IMR-90 (cell line): ENCODE results near the gene DNAJA1. TPM values are rescaled to one million over a fixed set of nuclear protein-coding genes. Genes with fewer than 3 reads are reported as not detected.

Source experiments
- ATAC-seq: fragments of 200-7000 bp; cut with Tn5 transposase; 2 replicates; pipeline ENCODE4 v1.9.1; 2020; ENCODE audit warnings: low read depth, mild to moderate bottlenecking, moderate library complexity
- BruUV-seq: library from RNA; stranded (reverse); fragments of 400-500 nt; replicated peaks from 2 replicates; lab custom pipeline; 2021; lab: Mats Ljungman, UMichigan
- CTCF ChIA-PET: fragments of 300-600 bp; formaldehyde crosslinking; extraction: SDS; loops from one replicate; lab custom pipeline; 2021; ENCODE audit warnings: antibody characterized with exemption; lab: Yijun Ruan, JAX
- POLR2A ChIA-PET: fragments of 300-600 bp; sonication (Branson Sonifier 250); formaldehyde crosslinking; loops from one replicate; lab custom pipeline; 2022; ENCODE audit warnings: antibody characterized with exemption; ENCODE audit not compliant: unreplicated experiment; lab: Charles Lee
- DNase-seq: peaks from one replicate; pipeline ENCODE4 v3.0.0; 2013
- H2AFZ ChIP-seq: replicated peaks from 2 replicates; pipeline ENCODE3; 2013; ENCODE audit warnings: low read length, mild to moderate bottlenecking; ENCODE audit not compliant: poor library complexity
- H2AK5ac ChIP-seq: 2 replicates; pipeline ENCODE4 v1.6.1; 2013; ENCODE audit warnings: low read depth, low read length, inconsistent platforms
- H2AK9ac ChIP-seq: replicated peaks from 2 replicates; pipeline ENCODE3; 2013; ENCODE audit warnings: mild to moderate bottlenecking, low read depth, low read length, moderate library complexity; ENCODE audit not compliant: poor library complexity
- H2BK120ac ChIP-seq: 2 replicates; pipeline ENCODE4 v1.6.1; 2013; ENCODE audit warnings: low read depth, low read length, inconsistent platforms
- H2BK15ac ChIP-seq: 3 replicates; pipeline ENCODE4 v1.6.1; 2013; ENCODE audit warnings: low read depth, low read length, inconsistent platforms
- H2BK20ac ChIP-seq: 2 replicates; pipeline ENCODE4 v1.6.1; 2013; ENCODE audit warnings: low read depth, mild to moderate bottlenecking, inconsistent platforms, low read length, moderate library complexity
- H2BK5ac ChIP-seq: 2 replicates; pipeline ENCODE4 v1.6.1; 2013; ENCODE audit warnings: mild to moderate bottlenecking, low read depth, low read length, inconsistent platforms; ENCODE audit not compliant: poor library complexity, severe bottlenecking
- H3K14ac ChIP-seq: replicated peaks from 2 replicates; pipeline ENCODE4 v1.6.1; 2013; ENCODE audit warnings: low read depth, low read length, inconsistent platforms
- H3K18ac ChIP-seq: 2 replicates; pipeline ENCODE4 v1.6.1; 2013; ENCODE audit warnings: low read depth, low read length, control low read depth
- H3K23ac ChIP-seq: 2 replicates; pipeline ENCODE4 v1.6.1; 2013; ENCODE audit warnings: low read depth, low read length, inconsistent platforms
- H3K27ac ChIP-seq: 2 replicates; pipeline ENCODE4 v1.5.1; 2013; ENCODE audit warnings: mild to moderate bottlenecking, control low read depth, low read length; ENCODE audit not compliant: insufficient read depth
- H3K27me3 ChIP-seq: 2 replicates; pipeline ENCODE4 v1.6.1; 2013; ENCODE audit warnings: low read length; ENCODE audit not compliant: control insufficient read depth, insufficient read depth
- H3K36me3 ChIP-seq: 2 replicates; pipeline ENCODE4 v1.6.1; 2013; ENCODE audit warnings: low read length, mixed read lengths; ENCODE audit not compliant: control insufficient read depth, insufficient read depth
- H3K4ac ChIP-seq: 2 replicates; pipeline ENCODE4 v1.6.1; 2013; ENCODE audit warnings: low read depth, low read length, inconsistent platforms
- H3K4me1 ChIP-seq: 2 replicates; pipeline ENCODE4 v1.6.1; 2013; ENCODE audit warnings: low read length, mixed read lengths; ENCODE audit not compliant: control insufficient read depth, insufficient read depth
- H3K4me2 ChIP-seq: 2 replicates; pipeline ENCODE4 v1.6.1; 2013; ENCODE audit warnings: low read depth, mild to moderate bottlenecking, control low read depth, low read length, moderate library complexity
- H3K4me3 ChIP-seq: 2 replicates; pipeline ENCODE4 v1.5.1; 2013; ENCODE audit warnings: low read depth, mild to moderate bottlenecking, control low read depth, low read length, moderate library complexity; ENCODE audit not compliant: insufficient read depth
- H3K56ac ChIP-seq: 2 replicates; pipeline ENCODE4 v1.6.1; 2013; ENCODE audit warnings: low read length, inconsistent platforms; ENCODE audit not compliant: insufficient read depth; ENCODE audit errors: extremely low read depth
- H3K79me1 ChIP-seq, 2 experiments: 2 replicates each; pipeline ENCODE4 v1.6.1; 2013; ENCODE audit warnings: low read length in 2 of 2, inconsistent platforms in 1 of 2, low read depth in 1 of 2
- H3K9ac ChIP-seq: 2 replicates; pipeline ENCODE4 v1.6.1; 2013; ENCODE audit warnings: low read depth, low read length, control low read depth
- H3K9me1 ChIP-seq: 2 replicates; pipeline ENCODE4 v1.6.1; 2013; ENCODE audit warnings: low read length, inconsistent platforms; ENCODE audit not compliant: insufficient read depth
- H3K9me3 ChIP-seq: 2 replicates; pipeline ENCODE4 v1.6.1; 2013; ENCODE audit warnings: low read length; ENCODE audit not compliant: control insufficient read depth, insufficient read depth
- H4K20me1 ChIP-seq: 2 replicates; pipeline ENCODE4 v1.6.1; 2013; ENCODE audit warnings: low read length, inconsistent platforms; ENCODE audit not compliant: insufficient read depth
- H4K5ac ChIP-seq: 2 replicates; pipeline ENCODE4 v1.6.1; 2013; ENCODE audit warnings: mild to moderate bottlenecking, low read depth, low read length, control low read depth
- H4K8ac ChIP-seq, 2 experiments: 2 replicates each; pipeline ENCODE4 v1.6.1; 2013; ENCODE audit warnings: low read depth in 2 of 2, low read length in 2 of 2, control low read depth in 1 of 2, inconsistent platforms in 1 of 2
- H4K91ac ChIP-seq: 2 replicates; pipeline ENCODE4 v1.6.1; 2013; ENCODE audit warnings: low read depth, low read length, inconsistent platforms; ENCODE audit not compliant: insufficient read depth
- BHLHE40 ChIP-seq: fragments of 150-350 bp; IDR thresholded peaks from 2 replicates; pipeline ENCODE4 v1.6.1; 2016; ENCODE audit warnings: mild to moderate bottlenecking, low read depth, low read length
- CEBPB ChIP-seq: IDR thresholded peaks from 2 replicates; pipeline ENCODE4 v1.6.1; 2012; ENCODE audit warnings: low read depth, low read length, improper control_type of control experiment
- CHD1 ChIP-seq: IDR thresholded peaks from 2 replicates; pipeline ENCODE4 v1.6.1; 2012; ENCODE audit warnings: low read depth, low read length, improper control_type of control experiment
- CTCF ChIP-seq: conservative IDR thresholded peaks from 2 replicates; pipeline ENCODE4 v1.5.1; 2012; ENCODE audit warnings: mild to moderate bottlenecking, low read depth, low read length, improper control_type of control experiment
- ELK1 ChIP-seq: fragments of 150-350 bp; IDR thresholded peaks from 2 replicates; pipeline ENCODE4 v1.6.1; 2016; ENCODE audit warnings: low read depth, mild to moderate bottlenecking, low read length, moderate library complexity, borderline replicate concordance
- FOS ChIP-seq: fragments of 150-350 bp; IDR thresholded peaks from 2 replicates; pipeline ENCODE4 v1.6.1; 2016; ENCODE audit warnings: low read depth, low read length
- MAFK ChIP-seq: IDR thresholded peaks from 2 replicates; pipeline ENCODE4 v1.6.1; 2012; ENCODE audit warnings: low read depth, low read length, improper control_type of control experiment
- MAZ ChIP-seq: IDR thresholded peaks from 2 replicates; pipeline ENCODE4 v1.6.1; 2012; ENCODE audit warnings: low read depth, mild to moderate bottlenecking, low read length, improper control_type of control experiment, moderate library complexity, borderline replicate concordance
- MXI1 ChIP-seq: IDR thresholded peaks from 2 replicates; pipeline ENCODE4 v1.6.1; 2012; ENCODE audit warnings: low read depth, mild to moderate bottlenecking, low read length, moderate library complexity, borderline replicate concordance
- NFE2L2 ChIP-seq: fragments of 150-350 bp; IDR thresholded peaks from 2 replicates; pipeline ENCODE4 v1.6.1; 2016; ENCODE audit warnings: low read depth, mild to moderate bottlenecking, low read length
- POLR2A ChIP-seq: IDR thresholded peaks from 2 replicates; pipeline ENCODE4 v1.6.1; 2012; ENCODE audit warnings: mild to moderate bottlenecking, low read depth, low read length
- RAD21 ChIP-seq: IDR thresholded peaks from 2 replicates; pipeline ENCODE4 v1.6.1; 2012; ENCODE audit warnings: low read length, improper control_type of control experiment
- RCOR1 ChIP-seq: IDR thresholded peaks from 2 replicates; pipeline ENCODE4 v1.6.1; 2012; ENCODE audit warnings: mild to moderate bottlenecking, low read length, improper control_type of control experiment; ENCODE audit not compliant: insufficient replicate concordance
- RFX5 ChIP-seq: IDR thresholded peaks from 2 replicates; pipeline ENCODE4 v1.8.0; 2012; ENCODE audit warnings: low read depth, mild to moderate bottlenecking, low read length, moderate library complexity
- SMC3 ChIP-seq: fragments of 150-350 bp; IDR thresholded peaks from 2 replicates; pipeline ENCODE4 v1.6.1; 2016; ENCODE audit warnings: low read depth, mild to moderate bottlenecking, antibody characterized with exemption, low read length, moderate library complexity
- USF2 ChIP-seq: fragments of 150-350 bp; IDR thresholded peaks from 2 replicates; pipeline ENCODE4 v1.6.1; 2017; ENCODE audit warnings: mild to moderate bottlenecking, antibody characterized with exemption, low read length, low read depth
- WGBS, 2 experiments: methylation state at CpG; one replicate each; pipeline versions ENCODE4 v1.1.5 to v1.1.7; 2013; ENCODE audit warnings: missing lambda C conversion rate in 2 of 2; ENCODE audit not compliant: insufficient read length in 1 of 2; ENCODE audit errors: extremely low coverage in 2 of 2; 5-methylcytosine and 5-hydroxymethylcytosine counted together
- dilution Hi-C: fragments of 300-500 bp; cut with HindIII; formaldehyde crosslinking; loops from one replicate; pipeline ENCODE4 v1.14.3; 2018; ENCODE audit warnings: low sequenced_read_pairs; ENCODE audit not compliant: unreplicated experiment
- in situ Hi-C: fragments of 300-500 bp; cut with MboI; formaldehyde crosslinking; loops from 3 replicates; pipeline ENCODE4 v1.14.3; 2019; ENCODE audit warnings: low sequenced_read_pairs, inconsistent platforms, mixed read lengths
- intact Hi-C: fragments of 100-400 bp; cut with micrococcal nuclease; formaldehyde crosslinking; loops from 2 replicates; pipeline ENCODE4 v1.10.0; 2022
- polyA plus RNA-seq, 3 experiments: library from polyadenylated mRNA; depleted of rRNA; stranded (reverse); fragments of >200 nt; gene quantifications; 2 replicates each; pipeline ENCODE4 v1.2.3, GENCODE V29; 2012; ENCODE audit warnings: low replicate concordance in 1 of 3
- total RNA-seq: library from RNA; depleted of rRNA; stranded (reverse); fragments of >200 nt; gene quantifications from 2 replicates; pipeline ENCODE4 v1.2.3, GENCODE V29; 2012

DNAJA1 gene
- total and polyA plus RNA-seq, 2 of the 4 experiments (the other 2 are of a cell fraction) = 59.5 to 118 TPM

DNA sequence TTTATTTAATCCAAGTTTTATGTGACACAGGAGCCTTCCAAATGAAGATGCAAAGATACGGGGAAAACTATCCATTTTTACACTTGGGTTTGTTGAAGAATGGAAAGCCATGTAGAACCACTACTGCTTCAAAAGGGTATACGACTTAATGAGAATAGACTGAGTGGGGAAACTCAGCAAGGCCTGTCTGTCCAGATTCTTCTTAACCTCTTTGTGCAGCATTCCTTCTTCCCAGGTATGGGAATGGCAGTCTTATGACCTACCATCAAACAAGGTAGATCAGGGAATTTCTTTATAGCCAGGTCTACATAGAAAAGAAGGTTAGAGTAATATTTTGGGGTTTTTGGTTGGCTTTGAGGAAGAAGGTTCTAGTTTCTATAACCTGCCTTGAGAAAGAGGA lies 47.0 kb upstream of the DNAJA1 start:
- dilution Hi-C loops (no loop called here), intact Hi-C loops (no loop called here), in situ Hi-C loops (no loop called here)
- POLR2A ChIA-PET = no interaction called here
- Histone ChIP-seq H2AK5ac (no peak overlapping the region), H2AK9ac (no peak overlapping the region), H2BK5ac (no peak overlapping the region), H2BK15ac (no peak overlapping the region), H3K56ac (no peak overlapping the region), H3K36me3 (peaks cover 20% of the 10 kb centered on the region), H3K18ac (no peak overlapping the region), H3K27ac (no peak overlapping the region), H2BK120ac (no peak overlapping the region), H4K5ac (no peak overlapping the region), H3K4ac (no peak overlapping the region), H4K91ac (no peak overlapping the region), H4K20me1 (no peaks in the 10 kb centered on the region), H3K79me1 (peaks cover 0 to 3% of the 10 kb centered on the region in 2 experiments; a peak in 2 of 4 replicates), H3K9me3 (no peaks in the 10 kb centered on the region), H3K14ac (no peak overlapping the region), H3K27me3 (no peaks in the 10 kb centered on the region), H3K4me3 (no peak overlapping the region), H3K9me1 (peaks cover 4% of the 10 kb centered on the region; the same call in 1 of the 2 replicates), H3K23ac (no peak overlapping the region), H2AFZ (no peak overlapping the region), H3K4me1 (peaks cover 4% of the 10 kb centered on the region), H3K4me2 (no peak overlapping the region), H2BK20ac (no peak overlapping the region), H4K8ac (no peak overlapping the region), H3K9ac (no peak overlapping the region)
- no CpG with 5 or more reads among the region's 2 CpGs for WGBS, 2 experiments
- CTCF ChIA-PET = no interaction called here
- no TSS peak for BruUV-seq
- DNase-seq (no peak), ATAC-seq (no peak)
- TF ChIP-seq USF2 (no peak), BHLHE40 (no peak), CTCF (no peak), MXI1 (no peak), ELK1 (no peak), RCOR1 (no peak), RFX5 (no peak), CEBPB (no peak), SMC3 (no peak), RAD21 (no peak), POLR2A (no peak), MAZ (no peak), FOS (no peak), MAFK (no peak), NFE2L2 (no peak), CHD1 (no peak)
